Measurements from ENCODE around the gene TMEM51.

Gene TMEM51

DNA sequence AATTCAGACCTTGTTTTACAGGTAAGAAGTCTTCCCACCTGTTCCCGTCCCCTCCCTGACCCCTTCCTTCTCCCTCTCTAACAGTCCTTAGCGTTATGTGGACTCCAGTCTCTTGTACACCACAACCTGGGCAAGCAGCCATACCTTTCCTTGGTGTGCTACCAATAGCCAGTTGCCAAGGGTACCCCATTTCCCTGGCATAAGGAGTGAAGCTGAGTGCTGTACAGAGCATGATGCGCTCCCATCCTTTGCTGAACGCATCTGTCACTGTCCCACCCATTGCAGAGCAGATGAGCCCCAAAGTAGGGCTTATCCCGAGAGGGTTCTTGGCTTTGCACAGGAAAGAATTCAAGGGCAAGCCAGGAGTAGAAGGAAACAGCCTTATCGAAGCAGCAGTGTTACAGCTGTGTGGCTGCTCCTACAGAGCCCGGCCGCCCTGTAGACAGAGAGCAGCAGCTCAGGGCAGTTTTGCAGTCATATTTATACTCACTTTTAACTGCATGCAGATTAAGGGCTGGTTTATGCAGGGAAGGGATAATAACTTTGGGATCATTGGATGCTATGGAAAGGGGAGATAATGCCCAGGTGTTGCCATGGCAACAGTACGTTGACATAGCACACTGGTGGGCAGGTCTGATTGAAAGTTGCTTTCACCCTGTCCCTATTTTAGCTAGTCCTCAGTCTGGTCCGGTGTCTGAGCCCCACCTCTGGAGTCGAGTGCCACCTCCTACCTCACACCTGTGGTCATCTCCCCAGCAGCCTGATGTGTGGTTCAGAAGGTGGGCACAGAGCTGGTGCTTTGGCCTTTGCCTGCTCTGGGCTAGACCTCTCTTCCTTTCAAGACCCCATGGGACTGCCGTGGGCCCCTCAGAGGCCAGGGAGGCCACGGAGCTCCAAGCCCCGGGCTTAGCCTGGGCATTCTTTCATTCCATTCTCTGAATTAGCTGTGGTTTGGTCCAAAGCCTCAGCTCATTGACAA lies 98.6 kb downstream of the TMEM51 start:
- DNase-seq: no peak

GRCh38 chr1:15254559-15254958 lies 101.0 kb downstream of the TMEM51 start:
- DNase-seq: no peak

- no peak for DNase-seq
These were observed 102.1 kb downstream of the TMEM51 start for GRCh38 chr1:15255582-15256149.

DNA sequence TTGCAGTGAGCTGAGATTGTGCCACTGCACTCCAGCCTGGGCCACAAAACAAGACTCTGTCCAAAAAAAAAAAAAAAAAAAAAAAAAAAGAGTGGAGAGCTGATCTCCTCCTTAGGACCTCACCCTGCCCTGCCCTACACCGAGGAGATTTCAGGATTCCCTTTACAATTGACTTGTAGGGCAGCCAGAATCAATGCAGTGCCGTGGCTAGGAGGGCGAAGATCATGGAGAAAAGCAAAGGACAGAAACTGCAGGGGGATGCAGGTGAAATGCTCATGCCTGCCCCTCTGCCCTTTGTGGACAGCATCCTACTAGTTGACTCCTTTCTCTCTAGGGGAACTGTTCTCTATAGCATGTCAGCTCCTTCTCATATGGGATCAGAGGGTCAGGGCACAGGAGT lies 103.0 kb downstream of the TMEM51 start:
- DNase-seq: no peak

GRCh38 chr1:15257309-15257708 lies 103.8 kb downstream of the TMEM51 start:
- DNase-seq: no peak

DNA sequence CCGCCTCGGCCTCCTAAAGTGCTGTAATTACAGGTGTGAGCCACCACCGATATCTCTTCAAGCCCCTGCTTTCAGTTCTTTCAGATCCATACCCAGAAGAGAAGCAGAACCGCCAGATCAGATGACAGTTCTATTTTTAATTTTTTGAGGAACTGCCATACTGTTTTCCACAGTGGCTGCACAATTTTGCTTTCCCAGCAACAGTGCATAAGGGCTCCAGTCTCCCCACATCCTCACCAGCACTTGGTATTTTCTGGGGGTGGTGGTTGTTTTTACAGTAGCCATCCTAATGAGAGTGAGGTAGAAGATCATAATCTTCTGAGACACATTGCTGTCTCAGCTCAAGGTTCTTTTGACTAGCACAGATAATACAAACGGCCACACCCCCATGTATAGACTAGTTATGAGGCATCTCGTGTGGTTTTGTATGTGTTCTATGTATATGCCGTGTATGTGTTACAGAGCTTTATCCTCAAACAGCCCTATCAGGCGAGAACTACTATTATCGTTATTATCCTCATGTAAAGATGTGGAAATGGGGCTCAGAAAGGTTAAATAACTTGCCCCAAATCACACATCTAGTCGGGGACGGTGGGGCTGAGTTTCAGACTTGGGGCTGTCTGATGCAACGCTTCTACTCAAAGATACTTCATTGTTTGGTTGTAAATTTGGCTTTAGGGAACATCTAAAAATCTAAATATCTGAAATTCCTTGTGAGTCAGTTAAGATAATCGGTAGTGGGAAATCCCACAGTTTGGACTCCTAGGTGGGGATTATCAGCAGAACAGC lies 105.5 kb downstream of the TMEM51 start:
- no peak for DNase-seq

DNA sequence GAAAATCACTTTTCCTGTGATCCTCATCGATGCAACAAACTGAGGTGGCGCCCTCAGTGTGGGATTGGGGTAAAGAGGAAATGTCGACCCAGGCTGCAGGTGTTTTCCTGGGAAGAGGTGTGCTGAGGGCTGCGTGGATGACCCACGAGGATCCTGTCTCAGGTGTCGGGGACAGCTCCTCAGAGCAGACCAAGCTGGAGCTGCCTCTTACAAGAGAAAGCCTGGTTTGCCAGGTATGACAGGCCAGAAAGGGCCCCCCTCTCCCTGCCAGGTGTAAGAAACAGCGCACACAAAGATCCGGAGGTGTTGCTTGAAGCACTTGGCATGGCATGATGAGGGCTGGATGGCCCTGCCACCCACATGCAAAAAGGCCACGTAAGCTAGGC lies 106.1 kb downstream of the TMEM51 start:
- no peak for DNase-seq

DNA sequence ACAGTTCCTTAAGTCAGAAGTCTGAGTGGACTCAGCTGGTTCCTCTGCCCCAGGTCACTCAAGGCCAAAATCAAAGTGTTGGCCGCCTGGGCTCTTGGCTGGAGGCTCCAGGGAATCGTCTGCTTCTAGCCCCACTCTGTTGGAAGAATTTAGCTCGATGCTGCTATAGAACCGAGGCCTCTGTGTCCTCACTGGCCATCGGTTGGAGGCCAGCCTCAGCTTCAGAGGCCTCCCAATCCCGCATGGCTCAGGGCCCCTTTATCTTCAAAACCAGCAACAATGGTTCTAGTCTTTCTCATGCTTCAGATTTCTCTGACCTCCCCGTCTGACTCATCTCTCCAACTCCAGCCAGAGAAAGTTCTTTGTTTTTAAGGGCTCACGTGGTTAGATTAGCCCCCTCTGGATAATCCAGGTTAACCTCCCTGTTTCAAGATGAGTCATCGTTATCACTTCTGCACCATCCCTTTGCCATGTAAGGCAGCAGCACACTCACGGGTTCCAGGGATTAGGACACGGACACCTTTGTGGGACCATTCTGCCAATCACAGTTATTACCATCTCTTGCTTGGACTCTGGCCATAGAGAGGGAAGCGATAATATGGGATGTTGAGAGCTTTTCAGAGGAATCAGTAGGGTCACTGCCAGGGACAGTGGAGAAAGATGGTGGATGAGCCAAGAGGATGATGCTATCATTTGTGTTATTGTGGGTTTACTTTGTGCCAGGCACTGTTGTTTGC lies 107.0 kb downstream of the TMEM51 start:
- no peak for DNase-seq

DNA sequence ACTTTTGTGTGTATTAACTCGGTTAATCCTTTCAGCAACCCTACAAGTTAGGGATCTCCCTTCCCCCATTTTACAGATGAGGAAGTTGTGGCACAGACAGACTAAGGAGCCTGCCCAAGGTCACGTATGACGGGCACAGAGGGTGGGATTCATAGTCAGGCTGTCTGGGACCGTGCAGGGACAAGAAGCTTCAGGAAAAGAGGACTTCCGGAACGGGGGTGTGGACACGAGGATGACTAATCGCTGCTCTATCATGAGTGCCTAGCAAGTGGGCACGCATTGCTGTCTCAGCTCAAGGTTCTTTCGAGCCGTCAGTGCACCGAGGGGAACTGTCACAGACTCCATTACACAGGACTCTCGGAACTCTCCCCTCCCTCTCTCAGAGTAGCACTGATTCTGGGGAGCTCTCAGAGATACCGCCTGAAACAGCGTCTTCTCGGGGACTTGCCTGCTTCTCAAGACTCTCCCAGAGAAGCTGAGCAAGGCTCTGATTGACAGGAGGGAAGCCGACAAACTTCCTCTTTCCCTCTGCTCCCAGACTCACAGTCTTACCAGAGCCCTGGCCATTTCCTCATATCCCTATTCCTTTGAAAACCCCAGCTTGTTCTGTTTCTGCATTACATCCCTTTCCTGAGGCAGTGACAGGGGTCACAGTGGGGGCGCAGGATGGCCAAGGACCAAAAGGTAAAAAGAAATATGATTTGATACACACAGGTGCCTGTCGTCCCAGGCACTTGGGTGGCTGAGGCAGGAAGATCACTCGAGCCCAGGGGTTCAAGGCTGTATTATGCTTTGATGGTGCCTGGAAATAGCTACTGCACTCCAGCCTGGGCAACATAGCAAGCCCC lies 107.8 kb downstream of the TMEM51 start:
- no peak for DNase-seq

GRCh38 chr1:15262003-15262377 lies 108.4 kb downstream of the TMEM51 start:
- DNase-seq: no peak

- DNase-seq: no peak
These were observed 109.2 kb downstream of the TMEM51 start for GRCh38 chr1:15262706-15263105.

DNA sequence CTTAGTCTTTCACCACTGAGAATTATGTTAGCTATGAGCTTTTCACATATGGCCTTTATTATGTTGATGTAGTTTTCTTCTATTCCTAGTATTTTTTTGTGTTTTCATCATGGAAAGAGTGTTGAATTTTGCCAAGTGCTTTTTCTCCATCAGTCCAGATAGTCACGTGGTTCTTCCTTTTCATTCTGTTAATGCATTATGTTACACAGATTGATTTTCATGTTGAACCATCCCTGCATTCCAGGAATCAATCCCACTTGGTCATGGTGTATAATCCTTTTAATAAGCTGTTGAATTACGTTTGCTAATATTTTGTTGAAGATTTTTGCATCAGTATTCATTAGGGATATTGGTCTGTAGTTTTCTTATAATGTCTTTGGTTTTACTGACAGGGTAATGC lies 111.2 kb downstream of the TMEM51 start:
- DNase-seq: no peak
